Ishikawa (cell line): ENCODE measurements around the gene VAV3.

Source experiments
- CEBPB ChIP-seq: IDR thresholded peaks from 2 replicates; pipeline ENCODE4 v1.6.1; 2012
- CREB1 ChIP-seq: IDR thresholded peaks from 2 replicates; pipeline ENCODE4 v1.6.1; 2012; ENCODE audit warnings: low read depth
- EGR1 ChIP-seq: IDR thresholded peaks from 2 replicates; pipeline ENCODE4 v1.6.1; 2012
- EP300 ChIP-seq: IDR thresholded peaks from 2 replicates; pipeline ENCODE4 v1.6.1; 2012; ENCODE audit warnings: borderline replicate concordance
- FOXM1 ChIP-seq: IDR thresholded peaks from 2 replicates; pipeline ENCODE4 v1.6.1; 2012; ENCODE audit warnings: low read depth, borderline replicate concordance
- MAX ChIP-seq: IDR thresholded peaks from 2 replicates; pipeline ENCODE4 v1.6.1; 2012
- NFIC ChIP-seq: IDR thresholded peaks from 2 replicates; pipeline ENCODE4 v1.6.1; 2012
- RAD21 ChIP-seq: IDR thresholded peaks from 2 replicates; pipeline ENCODE4 v1.6.1; 2012; ENCODE audit warnings: low read depth
- TAF1 ChIP-seq: IDR thresholded peaks from 2 replicates; pipeline ENCODE4 v1.6.1; 2012; ENCODE audit warnings: low read depth, mild to moderate bottlenecking
- TCF12 ChIP-seq: IDR thresholded peaks from 2 replicates; pipeline ENCODE4 v1.6.1; 2012; ENCODE audit warnings: low read depth
- TEAD4 ChIP-seq: IDR thresholded peaks from 2 replicates; pipeline ENCODE4 v1.6.1; 2012
- USF1 ChIP-seq: IDR thresholded peaks from 2 replicates; pipeline ENCODE4 v1.6.1; 2012
- YY1 ChIP-seq: IDR thresholded peaks from 2 replicates; pipeline ENCODE4 v1.6.1; 2012; ENCODE audit warnings: low read depth
- ZBTB7A ChIP-seq: IDR thresholded peaks from 2 replicates; pipeline ENCODE4 v1.6.1; 2012; ENCODE audit warnings: low read depth
- TF ChIP-seq, protein P1 (sequence below): IDR thresholded peaks from 2 replicates; pipeline ENCODE4 v1.6.1; 2012; ENCODE audit warnings: low read depth, mild to moderate bottlenecking

The VAV3 gene

GRCh38 chr1:107920561-107920960, 44.4 kb downstream of the VAV3 start:
- no peak for TF ChIP-seq ZBTB7A
- no peak for TF ChIP-seq FOXM1
- no peak for TF ChIP-seq TAF1
- no peak for TF ChIP-seq EGR1
- TF ChIP-seq, protein P1, sequence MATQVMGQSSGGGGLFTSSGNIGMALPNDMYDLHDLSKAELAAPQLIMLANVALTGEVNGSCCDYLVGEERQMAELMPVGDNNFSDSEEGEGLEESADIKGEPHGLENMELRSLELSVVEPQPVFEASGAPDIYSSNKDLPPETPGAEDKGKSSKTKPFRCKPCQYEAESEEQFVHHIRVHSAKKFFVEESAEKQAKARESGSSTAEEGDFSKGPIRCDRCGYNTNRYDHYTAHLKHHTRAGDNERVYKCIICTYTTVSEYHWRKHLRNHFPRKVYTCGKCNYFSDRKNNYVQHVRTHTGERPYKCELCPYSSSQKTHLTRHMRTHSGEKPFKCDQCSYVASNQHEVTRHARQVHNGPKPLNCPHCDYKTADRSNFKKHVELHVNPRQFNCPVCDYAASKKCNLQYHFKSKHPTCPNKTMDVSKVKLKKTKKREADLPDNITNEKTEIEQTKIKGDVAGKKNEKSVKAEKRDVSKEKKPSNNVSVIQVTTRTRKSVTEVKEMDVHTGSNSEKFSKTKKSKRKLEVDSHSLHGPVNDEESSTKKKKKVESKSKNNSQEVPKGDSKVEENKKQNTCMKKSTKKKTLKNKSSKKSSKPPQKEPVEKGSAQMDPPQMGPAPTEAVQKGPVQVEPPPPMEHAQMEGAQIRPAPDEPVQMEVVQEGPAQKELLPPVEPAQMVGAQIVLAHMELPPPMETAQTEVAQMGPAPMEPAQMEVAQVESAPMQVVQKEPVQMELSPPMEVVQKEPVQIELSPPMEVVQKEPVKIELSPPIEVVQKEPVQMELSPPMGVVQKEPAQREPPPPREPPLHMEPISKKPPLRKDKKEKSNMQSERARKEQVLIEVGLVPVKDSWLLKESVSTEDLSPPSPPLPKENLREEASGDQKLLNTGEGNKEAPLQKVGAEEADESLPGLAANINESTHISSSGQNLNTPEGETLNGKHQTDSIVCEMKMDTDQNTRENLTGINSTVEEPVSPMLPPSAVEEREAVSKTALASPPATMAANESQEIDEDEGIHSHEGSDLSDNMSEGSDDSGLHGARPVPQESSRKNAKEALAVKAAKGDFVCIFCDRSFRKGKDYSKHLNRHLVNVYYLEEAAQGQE, result no peak
- TF ChIP-seq RAD21, result no peak
- no peak for TF ChIP-seq USF1
- no peak for TF ChIP-seq EP300
- TF ChIP-seq MAX, result no peak
- no peak for TF ChIP-seq TCF12
- TF ChIP-seq YY1, result no peak
- TF ChIP-seq TEAD4, result no peak
- no peak for TF ChIP-seq CREB1
- no peak for TF ChIP-seq CEBPB

GRCh38 chr1:107919953-107920352, 45.0 kb downstream of the VAV3 start:
- TF ChIP-seq, protein P1, result no peak
- TF ChIP-seq EP300 (no peak), NFIC (no peak), FOXM1 (no peak), RAD21 (no peak), TAF1 (no peak)

GRCh38 chr1:107914119-107914765, 50.7 kb downstream of the VAV3 start:
- no peak for TF ChIP-seq USF1
- TF ChIP-seq TAF1, result no peak
- no peak for TF ChIP-seq ZBTB7A
- no peak for TF ChIP-seq CEBPB
- no peak for TF ChIP-seq NFIC
- TF ChIP-seq MAX, result no peak
- TF ChIP-seq, protein P1, result no peak
- no peak for TF ChIP-seq EP300
- no peak for TF ChIP-seq TEAD4
- no peak for TF ChIP-seq EGR1
- no peak for TF ChIP-seq RAD21
- no peak for TF ChIP-seq YY1

- no peak for TF ChIP-seq USF1
- TF ChIP-seq NFIC, result no peak
- no peak for TF ChIP-seq CREB1
- no peak for TF ChIP-seq EP300
- TF ChIP-seq TEAD4, result no peak
- no peak for TF ChIP-seq ZBTB7A
- no peak for TF ChIP-seq FOXM1
- TF ChIP-seq, protein P1, result no peak
Observed at GRCh38 chr1:107912656-107913055, 52.3 kb downstream of the VAV3 start.
